ENCODE results near the gene ATXN1. TPM values are rescaled to one million over a fixed set of nuclear protein-coding genes. Genes with fewer than 3 reads are reported as not detected.

The ATXN1 gene
- total RNA-seq, 1 donor from 2014 or later: 99.2 TPM

DNA sequence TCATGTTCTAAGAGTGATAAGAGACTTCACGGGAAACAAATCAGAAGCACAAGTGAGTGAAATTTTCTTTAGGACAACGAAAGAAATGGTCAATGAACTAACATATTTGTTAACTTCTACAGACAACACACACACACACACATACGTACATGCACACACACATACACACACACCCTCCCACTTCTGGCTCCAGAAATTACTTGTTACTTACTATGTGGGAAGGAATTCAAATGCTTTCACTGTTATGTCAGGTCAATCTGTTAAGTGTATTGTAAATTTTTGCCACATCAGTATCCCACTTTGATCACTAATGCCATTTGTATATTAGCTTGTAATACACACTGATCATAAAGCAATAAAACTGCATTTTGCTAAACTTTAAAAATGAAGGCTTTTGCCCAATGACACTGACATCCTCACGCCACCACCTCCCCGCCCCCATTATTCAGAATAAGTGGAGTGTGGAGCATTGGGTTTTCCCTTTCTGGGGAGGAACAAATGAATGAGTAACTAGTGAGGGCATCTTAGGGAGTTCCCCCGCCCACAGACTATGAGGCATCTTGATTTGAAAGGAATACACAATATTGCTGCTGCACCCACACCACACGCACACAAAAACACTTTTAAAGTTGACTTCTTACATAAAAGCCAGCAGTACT, 76.2 kb downstream of the ATXN1 start:
- intact Hi-C loops (cut with micrococcal nuclease): loop anchor here (1.0 kb wide), 4 partner anchors 16 to 363 kb away; no protein-coding TSS in a partner anchor

DNA sequence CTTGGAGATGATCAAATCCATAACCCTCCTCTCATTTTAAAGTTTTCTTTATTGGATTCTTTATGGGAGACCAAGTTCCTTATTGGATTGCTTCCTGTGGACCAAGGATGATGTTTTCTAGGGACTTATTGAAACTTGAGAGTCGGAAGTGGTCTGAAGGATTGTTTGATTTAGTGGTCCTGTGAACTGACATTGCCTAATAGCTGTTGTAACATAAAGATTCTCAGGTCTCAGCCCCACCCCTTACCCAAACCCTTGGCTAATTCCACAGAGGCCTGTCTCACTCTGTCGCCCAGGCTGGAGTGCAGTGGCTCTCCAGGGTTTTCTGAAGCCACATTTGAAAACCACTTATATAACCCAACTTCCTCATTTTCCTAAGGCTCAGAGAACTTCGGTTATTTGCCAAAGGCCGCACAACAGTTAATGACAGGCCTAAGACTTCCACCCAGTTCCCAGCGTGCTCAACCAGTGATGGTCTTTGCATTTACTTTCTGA, 77.0 kb downstream of the ATXN1 start:
- intact Hi-C loops (cut with micrococcal nuclease): no loop called here

DNA sequence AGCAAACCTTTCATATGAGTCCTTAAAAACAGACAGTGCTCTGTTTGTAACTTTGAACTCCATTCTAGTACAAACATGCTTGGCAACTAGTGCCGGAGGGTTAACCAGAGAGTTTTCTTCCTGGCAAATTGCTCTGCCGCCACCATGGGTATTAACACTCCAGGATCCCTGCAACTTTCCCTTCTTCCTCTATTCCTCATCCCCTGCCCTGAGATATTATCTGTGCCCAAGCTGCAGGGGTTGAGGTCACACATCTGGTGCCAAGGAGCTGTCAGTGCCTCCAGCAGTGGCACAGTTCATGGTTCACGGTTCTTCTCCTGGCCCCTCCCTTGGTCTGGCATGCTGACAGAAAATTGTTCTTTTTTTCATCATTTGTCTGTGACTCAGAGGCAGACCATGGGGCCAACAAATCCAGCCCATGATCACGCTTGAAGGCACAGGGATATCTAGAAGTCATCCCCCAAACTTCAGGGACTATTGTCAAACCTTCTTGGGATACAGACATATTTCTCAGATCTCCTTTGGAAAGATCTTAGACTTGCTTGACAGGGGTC, 77.5 kb downstream of the ATXN1 start:
- intact Hi-C loops (cut with micrococcal nuclease): no loop called here

DNA sequence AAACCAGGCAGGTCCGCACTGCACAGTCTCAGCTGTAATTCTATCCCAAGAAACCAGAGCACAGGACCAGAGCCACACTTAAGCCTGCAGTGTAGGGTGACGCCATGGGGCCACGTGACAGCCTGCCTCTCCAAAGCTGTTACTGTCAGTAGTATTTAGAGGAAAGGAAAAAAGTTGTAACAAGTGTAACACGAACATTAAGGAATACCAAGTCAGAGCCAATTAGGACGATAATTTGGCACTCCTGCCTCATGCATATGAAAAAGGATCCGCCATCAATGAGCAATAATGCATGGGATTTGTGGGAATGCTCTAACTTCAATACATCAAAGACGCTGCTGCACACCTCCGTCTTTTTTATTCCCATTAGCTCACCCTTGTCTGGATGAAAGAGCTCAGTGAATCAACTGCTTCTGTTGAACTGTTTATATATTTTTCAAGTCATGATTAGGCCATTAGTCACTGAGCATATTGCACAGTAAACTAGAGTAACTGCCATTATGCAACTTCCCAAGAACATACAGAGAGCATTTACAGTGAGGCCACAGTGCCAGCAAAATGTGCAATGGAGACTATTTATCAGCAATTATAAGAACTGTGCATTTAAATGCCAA, 79.9 kb downstream of the ATXN1 start:
- intact Hi-C loops (cut with micrococcal nuclease): no loop called here

DNA sequence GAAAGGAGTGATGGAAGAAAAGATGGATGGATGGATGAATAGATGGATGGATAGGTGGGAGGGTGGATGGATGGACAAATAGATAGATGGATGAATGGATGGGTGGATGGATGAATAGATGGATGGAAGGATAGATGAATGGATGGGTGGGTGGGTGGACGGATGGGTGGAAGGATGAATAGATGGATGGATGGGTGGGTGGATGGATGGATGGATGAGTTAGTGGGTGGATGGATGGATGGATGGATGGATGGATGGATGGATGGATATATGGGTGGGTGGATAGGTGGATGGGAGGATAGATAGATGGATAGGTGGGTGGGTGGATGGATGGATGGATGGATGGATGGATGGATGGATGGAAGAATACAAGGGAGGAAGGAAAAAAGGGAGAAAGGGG, 82.2 kb downstream of the ATXN1 start:
- intact Hi-C loops (cut with micrococcal nuclease): no loop called here

DNA sequence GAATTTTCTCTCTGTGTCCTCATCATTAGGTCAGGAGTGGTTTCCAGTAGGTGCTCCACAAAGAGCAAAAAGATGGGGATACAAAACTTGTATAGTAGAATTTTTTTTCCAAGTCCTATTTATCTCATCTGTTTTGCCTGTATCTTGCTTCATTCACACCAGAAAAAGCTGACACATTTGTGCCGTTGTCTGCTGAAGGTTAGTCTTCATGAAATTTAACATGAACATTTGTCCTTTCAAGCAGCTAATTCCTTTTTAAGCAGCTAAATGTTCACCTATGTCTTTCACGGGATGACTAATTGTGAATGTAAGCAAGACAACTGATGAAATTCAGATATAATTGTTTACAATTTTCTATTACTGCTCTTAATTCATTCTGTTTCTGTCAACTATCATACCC, 83.8 kb downstream of the ATXN1 start:
- intact Hi-C loops (cut with micrococcal nuclease): no loop called here

DNA sequence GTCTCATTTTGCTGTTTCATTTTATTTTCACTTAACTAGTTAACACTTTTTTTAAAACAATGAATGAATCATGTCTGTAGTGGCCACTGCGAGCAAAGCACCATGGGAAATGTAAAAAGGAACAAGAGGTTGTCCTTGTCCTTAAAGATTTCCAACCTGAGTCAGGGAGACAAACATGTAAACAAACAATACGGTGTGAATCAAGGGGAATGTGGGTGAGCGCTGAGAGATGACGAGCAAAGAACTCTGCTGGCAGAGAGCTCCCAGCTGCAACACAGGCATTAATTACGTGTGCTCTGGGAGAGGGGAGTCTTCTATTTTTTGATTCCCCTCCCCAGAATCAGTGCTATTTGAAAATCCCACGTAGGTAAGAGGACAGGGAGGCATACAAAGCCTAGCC, 84.3 kb downstream of the ATXN1 start:
- intact Hi-C loops (cut with micrococcal nuclease): no loop called here

DNA sequence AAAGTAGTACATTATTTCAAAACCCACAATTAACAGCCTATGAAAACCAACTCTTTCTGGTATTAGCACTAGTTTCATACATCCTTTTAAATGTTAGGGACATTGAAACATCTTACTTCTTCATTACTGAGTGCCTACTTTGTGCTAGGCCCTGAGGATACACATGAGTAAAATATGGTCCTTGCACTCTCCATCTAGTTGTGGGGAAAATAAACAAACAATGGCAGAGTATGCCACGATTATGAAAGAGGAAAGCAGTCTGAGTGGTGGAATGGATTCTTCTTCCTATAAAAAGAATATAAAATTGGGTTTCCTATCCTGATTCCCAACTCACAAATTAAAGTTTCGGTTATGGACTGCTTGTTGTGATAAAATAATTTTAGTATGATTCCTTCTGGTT, 84.9 kb downstream of the ATXN1 start:
- intact Hi-C loops (cut with micrococcal nuclease): no loop called here

DNA sequence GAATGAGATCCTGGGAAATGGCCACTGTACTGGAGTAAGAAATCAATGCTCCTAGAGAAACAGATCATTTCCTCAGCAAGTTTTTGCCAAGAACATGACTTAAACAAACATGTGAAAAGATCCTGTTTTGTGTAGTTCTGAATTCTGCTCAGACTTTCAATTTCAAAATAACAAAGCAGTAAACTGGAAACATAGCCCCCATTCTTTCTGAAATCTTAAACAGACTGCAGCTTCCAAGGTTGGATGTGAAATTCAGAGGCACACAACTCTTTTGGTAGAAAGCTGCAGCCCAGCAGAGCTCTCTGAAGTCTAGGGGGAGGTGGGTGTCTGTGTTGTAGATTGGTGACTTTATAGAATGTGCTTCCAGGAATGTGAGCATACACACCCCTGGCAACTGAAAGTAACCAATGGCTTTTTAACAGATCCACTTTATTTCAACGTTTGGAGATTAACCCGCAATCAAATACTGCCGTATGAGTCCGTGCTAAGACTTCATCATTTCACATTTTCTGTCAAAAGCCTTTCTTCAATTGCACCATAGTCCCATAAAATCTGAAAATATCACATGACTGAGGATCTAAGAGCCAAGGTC, 86.4 kb downstream of the ATXN1 start:
- intact Hi-C loops (cut with micrococcal nuclease): no loop called here

DNA sequence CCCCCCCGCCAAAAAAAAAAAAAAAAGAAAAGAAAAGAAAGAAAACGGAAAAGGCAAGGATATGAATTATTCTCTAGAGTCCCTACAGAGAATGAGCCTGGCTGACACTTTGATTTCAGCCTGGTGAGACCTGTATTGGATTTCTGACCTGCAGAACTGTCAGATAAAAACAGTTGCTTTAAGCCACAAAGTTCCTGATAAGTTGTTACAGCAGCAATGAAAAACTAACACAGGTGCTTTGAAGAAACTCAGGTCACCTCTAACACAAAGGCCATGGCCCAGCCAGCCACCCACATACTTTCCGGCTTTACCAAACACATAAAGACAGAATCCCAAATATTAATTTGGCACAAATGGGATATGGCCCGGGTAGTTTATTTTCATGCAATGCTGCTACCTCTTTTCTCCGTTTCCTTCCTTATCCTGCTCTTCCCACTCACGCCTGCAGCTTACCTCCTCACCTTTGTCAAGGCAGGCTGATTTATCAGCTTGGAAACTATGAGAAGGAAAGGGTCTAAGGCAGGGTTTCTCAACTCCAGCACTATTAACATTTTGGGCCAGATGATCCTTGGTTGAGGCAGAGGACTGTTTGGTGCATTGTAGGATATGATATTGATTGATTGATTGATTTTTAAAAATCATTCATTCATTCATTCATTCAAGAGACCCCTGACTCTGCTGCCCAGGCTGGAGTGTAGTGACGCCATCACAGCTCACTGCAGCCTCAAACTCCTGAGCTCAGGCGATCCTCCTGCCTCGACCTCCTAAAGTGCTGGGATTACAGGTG, 88.1 kb downstream of the ATXN1 start:
- intact Hi-C loops (cut with micrococcal nuclease): no loop called here

DNA sequence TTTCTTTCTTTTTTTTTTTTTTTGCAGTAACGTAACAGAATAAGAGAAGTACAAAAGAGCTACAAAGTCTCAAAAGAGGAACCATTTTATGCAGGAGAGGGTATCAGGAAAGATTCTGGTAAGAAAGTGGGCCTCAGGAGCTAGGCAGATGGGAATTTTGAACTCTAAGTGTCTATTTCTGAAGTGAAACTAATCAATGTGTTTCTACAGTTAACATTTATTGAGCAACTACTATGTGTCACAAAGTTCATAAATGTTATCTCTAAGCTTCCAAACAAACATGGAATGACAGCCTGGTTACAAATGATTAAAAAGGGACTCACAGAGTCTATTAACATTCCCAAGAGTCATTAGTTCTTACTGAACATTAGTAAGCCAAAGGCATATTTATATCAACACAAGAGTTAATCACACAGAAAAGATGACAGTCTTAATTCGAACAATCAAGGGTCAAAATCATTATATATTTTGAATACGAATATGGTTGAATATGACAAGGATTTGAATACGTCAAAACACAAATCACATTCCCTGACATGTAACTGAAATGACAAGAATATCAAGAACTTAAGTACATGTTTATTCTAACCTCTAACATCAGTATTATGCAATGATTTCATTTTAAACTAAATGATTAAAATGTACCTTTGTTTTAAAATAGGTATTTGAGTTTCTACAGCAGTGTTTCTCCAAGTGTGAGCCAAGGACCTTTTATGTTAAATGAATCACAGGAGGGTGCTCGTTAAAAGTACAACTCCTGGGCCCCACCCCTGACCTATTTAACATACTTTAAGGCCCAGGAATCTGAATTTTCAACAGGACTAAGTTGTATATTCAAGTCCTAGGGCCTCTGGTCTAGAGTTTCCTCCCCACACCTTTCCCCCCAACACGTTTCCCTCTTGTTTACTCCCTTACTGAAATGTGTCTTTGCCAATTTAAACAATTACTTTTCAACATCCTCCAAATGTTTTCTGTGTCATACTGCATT, 89.7 kb downstream of the ATXN1 start:
- intact Hi-C loops (cut with micrococcal nuclease): no loop called here

DNA sequence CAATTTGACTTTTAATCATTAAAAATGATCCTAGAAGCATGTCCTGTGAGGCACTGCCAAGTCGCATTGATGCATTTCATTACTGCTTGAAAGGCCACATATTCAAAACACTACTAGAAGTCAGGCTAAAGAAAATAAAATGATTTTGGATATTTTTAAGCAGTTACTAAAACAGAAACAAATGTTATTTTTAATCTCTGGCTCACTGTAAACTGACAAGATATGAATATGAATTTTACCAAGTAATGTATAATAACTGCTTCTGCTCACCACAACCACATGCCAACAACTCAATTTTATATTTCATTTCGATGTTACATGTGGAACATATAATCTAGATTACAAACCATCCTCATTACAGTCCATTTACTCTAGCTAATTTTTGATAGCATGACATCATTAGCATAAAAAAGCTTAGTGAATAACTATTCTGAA, 90.6 kb downstream of the ATXN1 start:
- intact Hi-C loops (cut with micrococcal nuclease): no loop called here

DNA sequence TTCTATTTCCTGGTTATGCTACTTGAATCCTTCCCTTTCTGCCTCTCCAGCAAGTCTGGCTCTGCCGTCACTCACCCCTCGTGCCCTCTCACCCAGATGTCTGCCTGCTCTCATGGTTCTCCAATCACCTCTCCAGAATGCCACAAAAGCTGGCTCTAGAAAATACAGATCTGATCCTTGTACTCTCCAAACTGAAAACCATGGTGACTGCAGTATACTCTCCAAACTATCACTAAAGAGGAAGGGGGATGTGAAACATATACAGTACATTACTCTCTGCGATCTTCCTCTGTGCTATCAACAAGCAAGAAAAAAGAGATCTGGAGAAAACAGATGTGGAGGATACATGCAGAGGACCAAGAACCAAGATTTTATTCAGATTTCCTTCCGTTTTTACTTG, 91.1 kb downstream of the ATXN1 start:
- intact Hi-C loops (cut with micrococcal nuclease): no loop called here

DNA sequence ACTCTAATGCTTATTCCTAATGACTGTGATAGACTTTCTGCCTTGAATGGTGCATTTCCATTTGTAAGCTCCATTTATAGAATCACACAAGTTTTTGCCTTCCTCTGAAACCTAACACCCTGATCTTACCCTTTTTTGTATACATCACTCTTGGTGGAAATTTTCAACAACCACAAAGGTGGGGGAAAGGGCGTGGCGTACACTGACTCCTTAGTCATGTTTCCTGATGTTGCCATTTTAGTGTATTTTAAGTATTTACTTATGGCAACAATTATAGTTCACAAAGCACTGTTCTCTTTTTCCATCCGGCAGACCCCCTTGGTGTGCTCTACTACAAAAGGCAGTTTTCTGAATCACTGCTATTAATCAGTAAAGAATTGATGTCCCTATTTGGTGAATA, 92.0 kb downstream of the ATXN1 start:
- intact Hi-C loops (cut with micrococcal nuclease): loop anchor here (1.0 to 2.0 kb wide), 6 partner anchors 10 to 92 kb away; partner anchors contain the start of gene ATXN1

DNA sequence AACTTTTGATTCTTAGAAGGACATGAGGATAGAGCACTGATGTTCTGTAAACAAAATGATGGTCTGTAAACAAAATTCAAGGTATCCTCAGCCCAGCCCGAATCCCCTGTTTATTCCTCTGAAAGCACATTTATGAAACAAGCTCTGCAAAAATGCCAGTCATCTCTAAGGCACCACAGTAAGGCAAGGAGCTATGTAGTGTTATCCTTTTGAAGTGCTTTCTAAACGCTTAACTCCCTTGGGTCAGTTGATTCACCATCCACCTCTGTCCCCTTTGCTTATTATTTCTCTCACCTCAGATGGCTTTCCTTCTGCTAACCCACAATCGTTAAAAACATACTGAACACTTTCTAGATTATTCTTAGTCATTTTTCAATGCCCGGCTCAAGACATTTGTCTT, 93.8 kb downstream of the ATXN1 start:
- intact Hi-C loops (cut with micrococcal nuclease): no loop called here

DNA sequence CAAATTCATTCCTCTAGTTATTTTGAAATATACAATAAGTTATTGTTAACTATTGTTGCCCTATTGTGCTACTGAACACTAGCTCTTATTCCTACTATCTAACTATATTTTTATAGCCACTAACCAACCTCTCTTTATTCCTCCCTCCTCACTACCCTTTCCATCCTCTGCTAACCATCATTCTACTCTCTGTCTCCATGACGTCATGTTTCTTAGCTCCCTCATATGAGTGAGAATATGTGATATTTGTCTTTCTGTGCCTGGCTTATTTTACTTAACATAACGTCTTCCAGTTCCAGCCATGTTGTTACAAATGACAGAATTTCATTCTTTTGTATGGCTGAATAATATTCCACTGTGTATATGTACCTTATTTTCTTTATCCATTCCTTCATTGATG, 95.3 kb downstream of the ATXN1 start:
- intact Hi-C loops (cut with micrococcal nuclease): no loop called here

DNA sequence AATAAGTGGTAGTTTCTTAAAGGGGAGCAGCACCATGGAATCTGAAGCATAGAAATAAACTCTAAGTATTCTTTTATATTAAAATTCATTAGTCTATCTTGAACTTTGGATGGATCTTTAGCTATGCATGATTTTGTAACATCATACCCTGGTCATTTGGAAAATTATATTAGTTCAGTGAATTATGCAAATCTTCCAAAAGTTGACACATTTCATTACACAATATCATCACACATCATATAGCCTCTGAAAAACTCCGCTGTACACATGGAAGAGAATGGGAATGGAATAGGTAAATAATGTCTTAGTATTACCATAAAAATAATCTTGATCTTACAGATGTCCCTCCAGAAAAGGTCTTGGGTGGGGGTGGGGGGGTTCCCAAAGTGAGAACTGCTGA, 96.1 kb downstream of the ATXN1 start:
- intact Hi-C loops (cut with micrococcal nuclease): no loop called here

DNA sequence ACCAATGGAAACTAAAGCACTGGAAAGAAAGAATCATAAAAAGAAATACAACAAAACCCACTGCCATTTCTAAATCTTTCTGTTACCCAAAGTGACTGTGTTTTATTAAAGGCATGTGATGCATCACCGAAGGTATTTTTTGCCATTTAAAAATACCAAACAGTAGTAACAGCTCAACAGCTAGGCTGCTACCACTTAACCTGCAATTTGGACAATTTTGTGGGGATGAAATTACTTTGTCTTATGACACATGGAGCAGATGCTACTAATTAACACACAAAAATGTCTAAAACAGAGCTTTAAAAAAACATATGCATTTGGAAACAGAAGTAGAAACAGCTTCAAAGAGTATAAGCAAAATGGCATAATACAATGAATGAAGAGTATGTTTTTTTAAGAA, 97.4 kb downstream of the ATXN1 start:
- intact Hi-C loops (cut with micrococcal nuclease): no loop called here

DNA sequence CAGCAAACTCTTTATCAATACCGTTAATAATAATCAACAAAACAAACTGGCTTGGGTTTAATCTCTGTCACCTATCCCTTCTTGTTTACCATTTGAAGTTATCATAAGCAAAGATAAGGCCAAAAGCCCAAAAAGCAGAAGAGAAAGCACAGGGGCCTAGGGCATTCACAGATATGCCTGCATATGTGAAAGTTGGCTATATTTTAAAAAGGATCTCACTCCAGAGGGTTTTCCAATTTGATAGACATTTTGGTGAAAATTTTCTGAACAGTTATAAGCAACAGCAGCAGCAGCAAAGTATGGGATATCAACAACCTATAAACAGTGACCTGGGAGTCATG, 101.1 kb downstream of the ATXN1 start:
- intact Hi-C loops (cut with micrococcal nuclease): no loop called here

DNA sequence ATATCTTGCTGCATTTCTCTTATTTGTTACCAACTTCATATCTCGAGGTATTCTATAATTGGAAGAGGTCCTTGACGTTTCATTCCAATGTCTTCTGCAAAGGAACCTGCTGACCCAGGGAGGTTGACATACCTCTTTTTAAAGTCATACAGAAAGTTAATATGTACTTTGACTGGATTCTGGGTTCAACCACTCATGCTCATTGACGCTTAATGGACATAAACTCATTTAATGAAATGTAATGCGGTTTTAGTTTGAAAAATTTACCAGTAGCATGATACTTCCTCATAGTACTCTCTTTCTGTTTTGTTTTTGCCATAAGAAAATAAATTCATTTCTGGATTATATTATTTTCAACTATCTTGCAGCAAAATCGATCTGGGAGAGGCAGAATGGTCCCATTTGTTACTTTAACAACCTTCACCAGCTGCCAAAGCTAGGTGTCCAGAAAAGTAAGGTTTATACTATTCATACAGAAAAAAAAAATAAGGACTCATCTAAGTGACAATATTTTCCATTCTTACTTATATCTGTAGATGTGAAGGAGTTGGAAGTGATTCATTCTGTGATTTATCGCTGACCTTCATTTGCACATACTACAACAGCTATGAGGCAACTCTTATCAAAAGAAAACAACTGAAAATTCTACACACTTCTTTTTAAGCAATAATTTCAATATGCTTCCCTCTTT, 101.6 kb downstream of the ATXN1 start:
- intact Hi-C loops (cut with micrococcal nuclease): loop anchor here (1.0 to 10.0 kb wide), 4 partner anchors 10 to 525 kb away; no protein-coding TSS in a partner anchor
